ENCODE data around the gene CCNA2.

Gene CCNA2

DNA sequence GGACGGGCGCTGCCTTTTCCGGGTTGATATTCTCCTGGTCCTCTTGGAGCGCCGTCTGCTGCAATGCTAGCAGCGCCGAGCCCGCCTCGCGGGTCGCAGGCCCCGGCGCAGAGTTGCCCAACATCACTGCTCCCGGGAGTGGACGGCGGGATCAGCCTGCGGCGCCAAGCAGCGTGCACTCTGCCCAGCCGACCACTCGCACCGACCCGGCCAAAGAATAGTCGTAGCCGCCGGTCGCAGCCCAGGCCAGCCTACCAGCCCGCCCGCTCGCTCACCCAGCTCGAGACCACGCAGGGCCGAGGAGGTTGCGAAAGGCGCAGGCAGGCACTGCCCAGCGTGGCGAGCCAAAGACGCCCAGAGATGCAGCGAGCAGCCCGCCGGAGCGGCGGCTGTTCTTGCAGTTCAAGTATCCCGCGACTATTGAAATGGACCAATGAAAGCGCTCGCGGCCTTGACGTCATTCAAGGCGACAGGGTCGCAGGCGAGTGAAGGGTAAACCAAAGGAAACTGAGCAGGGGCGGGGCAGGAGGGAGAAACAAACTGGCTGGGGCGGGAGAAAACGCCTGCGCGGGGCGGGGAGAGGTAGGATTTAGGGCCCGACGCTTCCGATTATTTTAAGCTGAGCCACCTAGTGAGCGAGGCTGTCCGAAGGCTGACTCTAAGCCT is at the start of gene CCNA2:
TSS of gene CCNA2 (minus strand) at position 379 of the 666 bp plus-strand sequence. CDS start at position 124, 255 bp downstream.
- peak; percentile 90 for DNase-seq (ENCODE audit: low read depth)

DNA sequence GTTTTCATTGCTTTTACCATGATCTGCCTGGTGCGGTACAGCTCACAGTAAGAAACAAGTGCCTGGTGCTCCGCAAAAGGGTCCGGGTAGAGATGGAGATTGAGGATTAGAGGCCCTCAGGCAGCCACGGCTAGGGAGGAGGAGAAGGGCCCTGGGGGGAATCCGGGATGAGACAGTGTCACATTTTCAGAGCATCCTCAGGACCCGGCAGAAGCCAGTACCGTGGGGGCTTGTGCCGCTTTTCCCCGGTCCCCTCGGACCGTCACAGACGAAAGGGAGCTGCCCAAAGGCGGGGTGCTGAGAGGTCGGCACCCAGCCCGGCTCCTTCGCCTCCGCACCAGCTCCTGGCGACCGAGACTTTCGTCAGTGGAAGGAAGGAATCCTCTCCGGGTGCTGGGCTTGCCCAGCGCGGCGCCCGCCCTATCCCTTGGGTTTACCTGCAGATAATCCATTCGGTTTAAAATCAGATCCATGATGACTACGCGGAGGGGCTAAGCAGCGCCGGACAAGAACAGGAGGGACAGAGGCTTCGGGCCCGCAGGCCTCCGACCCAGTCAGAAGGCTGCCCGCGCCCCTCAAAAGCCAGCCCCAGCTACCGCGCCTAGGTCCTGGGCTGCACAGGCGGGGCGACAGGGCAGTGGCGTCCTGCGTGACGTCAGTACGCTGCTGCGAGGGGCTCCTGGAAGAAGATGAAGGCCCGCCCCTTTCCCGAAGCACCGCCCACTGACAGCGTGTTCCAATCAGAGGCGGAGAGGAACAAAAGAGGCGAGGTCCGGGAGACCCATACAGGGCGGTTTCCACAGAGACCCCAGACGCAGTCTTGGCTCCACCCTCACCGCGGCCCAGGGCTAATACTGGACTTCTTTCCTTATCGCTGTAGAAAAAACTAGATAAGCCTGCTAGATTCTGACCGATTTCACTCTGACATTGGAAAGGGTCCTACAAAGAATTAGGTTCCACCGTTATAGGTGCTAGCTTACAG is 46.4 kb upstream of the CCNA2 start, which contains the start of gene BBS7:
TSS of gene BBS7 (minus strand) at position 634 of the 982 bp plus-strand sequence. CDS start at position 473, 161 bp downstream.
- peak; percentile 85 for DNase-seq (ENCODE audit: low read depth)

DNA sequence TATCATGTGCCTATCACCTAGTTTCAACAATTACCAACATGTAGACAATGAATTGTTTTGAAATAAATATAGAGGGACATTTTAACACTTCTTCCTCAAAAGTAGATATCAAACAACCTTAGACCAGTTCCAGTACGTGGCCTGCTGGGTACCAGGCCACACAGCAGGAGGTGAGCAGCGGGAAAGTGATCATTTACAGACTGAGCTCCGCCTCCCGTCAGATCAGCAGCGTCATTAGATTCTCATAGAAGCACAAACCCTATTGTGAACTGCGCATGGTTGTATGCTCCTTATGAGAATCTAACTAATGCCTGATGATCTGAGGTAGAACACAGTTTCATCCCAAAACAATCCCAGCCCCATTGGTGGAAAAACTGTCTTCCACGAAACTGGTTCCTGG is 40.1 kb upstream of the CCNA2 start:
- no peak for DNase-seq (ENCODE audit: low read depth)

DNA sequence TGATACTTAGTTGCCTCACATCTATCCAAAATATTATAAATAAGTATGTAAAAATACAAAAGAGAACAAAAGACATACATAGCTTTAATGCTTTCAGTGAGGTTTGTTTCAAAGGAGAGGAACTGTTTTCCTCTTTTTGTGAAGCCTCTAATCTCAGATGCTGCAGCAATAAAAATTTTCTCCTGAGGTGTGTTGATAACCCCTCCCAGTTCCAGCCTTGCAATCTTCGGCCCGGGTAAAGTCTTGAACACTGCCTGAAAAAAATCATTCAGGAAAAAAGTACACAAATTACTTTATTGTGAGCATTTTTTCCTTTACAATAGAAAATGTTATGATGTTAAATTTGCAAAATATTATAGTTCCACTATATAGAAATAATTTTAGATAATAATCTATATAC is 37.7 kb upstream of the CCNA2 start:
- no peak for DNase-seq (ENCODE audit: low read depth)

DNA sequence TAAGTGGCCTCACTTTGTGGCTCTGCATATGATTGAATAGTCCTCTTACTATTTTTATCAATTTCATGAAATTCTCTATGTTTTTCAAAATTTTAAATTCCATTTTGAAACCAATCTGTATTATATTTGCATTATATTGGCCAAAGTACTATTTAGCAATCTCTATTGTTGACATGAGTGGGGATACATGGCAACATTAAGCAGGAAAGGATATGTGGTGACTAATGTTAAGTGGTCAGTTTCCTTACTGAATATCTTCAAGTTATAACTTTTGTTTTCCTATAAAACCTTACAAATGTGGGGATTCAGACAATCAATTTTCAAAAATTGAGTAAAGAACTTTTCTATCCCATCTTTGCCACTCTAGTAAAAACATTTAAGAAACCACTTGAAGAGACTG is 36.4 kb upstream of the CCNA2 start:
- no peak for DNase-seq (ENCODE audit: low read depth)

DNA sequence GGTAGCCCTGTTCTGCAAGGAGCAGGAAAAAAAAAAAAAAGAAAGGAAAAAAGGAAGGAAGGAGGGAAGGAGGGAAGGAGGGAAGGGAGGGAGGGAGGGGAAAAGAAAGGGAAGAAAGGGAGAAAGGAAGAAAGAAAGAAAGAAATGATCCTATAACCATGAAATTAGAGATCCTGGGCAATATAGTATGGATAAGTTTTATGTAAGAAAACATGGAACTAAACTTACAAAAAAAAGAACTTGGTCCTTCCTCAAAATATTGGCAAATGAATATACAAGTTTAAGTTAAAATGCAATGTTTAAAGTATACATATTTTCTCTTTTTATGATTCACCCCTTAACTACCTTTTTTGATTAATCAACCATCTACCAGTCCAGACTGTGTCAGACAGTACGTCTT is 27.7 kb upstream of the CCNA2 start:
- DNase-seq (ENCODE audit: low read depth), result no peak

DNA sequence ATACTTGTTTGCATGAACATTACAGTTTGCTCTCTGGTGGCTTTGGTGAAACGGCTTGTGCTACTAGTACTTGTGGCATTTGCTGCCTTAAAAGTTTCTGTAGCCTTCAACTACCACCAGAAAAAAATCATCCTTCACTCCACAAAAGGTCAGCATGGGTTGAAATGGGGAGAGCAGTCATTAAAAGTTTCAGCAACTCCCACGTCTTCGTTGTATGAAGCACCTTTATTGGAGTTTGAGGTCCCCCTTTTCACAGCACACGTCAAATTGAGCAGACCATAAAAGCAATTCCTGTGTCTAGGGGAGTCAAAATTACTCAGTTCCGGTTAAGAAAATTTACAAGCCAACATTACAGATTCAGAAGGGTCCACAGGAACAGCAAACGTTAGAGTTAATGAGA is 23.0 kb upstream of the CCNA2 start:
- DNase-seq (ENCODE audit: low read depth), result no peak

DNA sequence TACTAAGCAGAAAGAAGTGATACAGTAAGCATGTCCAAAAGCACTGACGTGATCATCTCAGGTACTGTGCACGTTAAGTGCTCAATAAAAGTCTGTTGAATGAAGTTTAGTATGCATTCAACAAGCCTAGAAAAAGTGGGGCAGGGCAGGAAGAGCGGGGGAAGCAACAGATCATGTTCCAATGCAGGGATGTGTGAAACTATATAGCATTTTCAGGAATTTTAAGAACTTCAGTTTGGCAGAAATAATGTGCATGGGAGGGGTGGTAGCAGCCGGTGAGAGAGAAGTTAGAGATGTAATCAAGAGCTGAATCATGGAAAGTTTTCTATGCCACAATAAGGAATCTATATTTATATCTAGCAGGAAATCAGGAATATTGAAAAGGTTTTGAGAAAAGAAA is 19.2 kb upstream of the CCNA2 start:
- DNase-seq (ENCODE audit: low read depth), result no peak

DNA sequence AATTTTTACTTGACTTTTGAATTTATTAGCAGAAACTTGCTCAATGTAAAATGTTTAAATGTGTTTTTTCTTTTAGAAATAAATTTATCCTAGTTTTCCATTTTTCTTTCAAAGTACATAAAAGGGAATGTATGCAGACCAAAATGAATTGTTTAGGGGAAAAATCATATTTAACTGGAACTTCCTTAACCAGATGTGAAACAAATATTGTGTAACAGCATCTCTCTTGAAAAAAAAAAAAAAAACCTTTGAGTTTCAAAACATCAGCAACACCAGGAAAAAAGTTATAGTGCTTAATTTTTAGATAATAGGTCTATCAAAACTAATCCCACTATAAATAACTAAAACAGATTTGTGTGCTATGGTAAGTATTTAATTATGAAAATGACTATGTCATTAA is 14.5 kb upstream of the CCNA2 start:
- DNase-seq (ENCODE audit: low read depth), result no peak

DNA sequence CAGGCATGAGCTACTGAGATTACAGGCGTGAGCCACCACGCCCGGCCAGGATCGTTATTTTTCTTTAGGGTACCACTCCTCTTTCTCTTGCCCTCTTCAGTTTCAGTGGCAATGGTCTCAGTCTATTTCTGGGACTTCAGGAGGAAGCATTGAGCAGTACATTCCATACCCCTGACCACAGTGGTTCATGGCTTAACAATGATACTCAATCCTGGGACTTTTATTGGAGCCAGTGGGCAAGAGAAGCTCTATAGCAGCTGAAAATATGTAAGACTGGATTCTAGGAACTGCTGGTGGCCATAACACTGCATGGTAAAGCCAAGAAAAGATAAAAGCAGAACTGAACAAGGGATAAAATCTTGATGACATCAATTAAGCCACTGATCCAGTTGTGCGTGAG is 5.8 kb upstream of the CCNA2 start:
- no peak for DNase-seq (ENCODE audit: low read depth)

DNA sequence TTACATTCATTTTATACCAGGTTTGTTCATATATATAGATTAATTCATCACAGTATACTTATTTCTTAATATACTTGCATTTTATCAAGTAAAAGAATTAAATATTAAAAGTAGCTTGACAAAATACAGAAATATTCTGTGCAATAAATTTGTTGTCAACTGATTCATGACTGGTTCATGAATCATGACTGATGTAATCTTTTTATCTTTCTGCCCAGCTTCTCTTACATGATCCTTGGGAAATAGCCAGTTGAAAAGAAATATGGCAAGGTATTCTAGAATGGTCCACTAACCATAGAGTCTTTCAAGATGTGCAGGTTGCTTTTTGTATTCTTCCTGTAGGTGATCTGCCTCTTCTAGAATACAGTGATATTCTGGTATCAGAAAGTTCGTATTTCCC is 4.2 kb upstream of the CCNA2 start:
- DNase-seq (ENCODE audit: low read depth), result no peak

DNA sequence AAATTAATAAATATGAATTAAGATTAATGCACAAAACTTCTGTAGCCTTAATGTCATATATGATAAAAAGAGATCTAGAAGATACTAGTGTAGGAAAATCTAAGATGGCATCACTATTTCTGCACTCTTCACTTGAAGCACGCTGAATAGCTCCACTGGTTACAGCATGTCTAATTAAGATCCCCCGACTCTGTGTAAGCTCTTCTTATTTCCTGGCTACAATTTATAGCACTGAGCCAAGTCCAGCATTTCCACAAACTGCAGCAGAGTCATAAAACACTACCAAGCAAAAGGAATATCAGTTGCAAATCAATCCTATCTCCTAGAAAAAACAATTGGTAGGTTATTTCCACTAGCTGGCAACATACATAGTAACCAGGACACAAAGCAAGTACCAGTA is 1.3 kb upstream of the CCNA2 start:
- DNase-seq (ENCODE audit: low read depth), result no peak

DNA sequence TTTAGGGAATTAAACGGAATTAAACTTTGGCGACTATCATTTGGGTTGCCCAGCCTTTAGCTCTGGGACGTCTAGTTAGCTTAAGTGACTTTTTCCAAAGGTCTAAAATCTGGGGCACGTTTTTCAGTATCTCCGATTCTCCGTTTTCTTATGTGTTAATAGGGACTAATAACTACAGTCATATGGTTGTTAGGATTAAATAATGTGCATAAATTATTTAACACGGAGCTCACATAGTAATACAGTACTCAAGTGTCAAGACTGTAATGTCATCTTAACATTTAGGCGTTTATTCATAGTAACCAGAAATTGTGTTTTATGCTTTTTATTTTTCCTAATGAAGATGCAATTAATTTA is 466 bp upstream of the CCNA2 start:
- no peak for DNase-seq (ENCODE audit: low read depth)

DNA sequence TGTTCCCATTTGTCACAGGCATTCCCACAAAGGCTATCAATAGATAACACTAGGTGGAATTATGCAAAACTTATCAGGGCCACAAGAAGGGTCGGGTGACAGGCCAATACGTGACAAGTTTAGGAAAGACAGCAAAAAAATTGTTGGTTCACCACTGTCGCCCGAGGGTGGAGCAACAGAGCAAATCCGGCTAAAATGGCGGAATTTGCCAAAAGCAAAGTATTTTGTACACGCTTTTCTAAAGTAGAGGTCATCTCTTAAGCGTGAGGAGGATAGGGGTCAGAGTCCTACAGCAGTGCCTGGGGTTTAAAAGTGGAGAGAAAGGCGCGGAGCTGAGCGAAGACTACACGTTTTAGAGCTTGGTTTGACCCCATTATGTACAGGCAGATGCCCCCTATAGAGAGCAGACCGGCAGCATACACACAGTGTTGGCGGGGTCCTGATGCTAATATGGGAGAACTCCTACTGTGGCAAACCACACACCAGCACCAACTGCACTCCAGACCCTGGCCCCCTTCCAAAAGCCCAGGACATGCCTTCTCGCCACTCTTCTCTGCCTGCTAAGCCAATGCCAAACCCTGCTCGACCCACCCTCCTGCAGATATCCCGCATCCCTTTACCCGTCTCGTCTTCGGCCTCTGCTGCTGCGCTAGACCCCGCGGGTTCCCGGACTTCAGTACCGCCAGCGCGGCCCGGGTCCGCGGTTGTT is 733 bp downstream of the CCNA2 start:
- no peak for DNase-seq (ENCODE audit: low read depth)

DNA sequence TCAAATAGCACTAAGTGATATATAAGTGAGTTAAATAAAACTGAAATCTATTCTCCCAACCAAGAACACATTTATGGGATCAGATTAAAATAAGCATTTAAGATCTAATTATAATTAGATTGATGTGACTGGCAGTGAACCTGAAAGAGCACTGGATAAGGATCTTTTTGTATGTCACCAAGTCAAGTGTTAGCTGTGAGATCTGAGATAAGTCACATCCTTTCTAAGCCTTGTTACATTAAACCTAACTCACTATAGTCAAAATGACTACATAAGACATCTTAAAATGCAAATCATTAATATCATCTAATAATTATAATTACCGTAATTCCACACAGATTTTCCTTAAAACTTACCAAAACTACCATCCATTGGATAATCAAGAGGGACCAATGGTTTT is 1.6 kb downstream of the CCNA2 start:
- no peak for DNase-seq (ENCODE audit: low read depth)

DNA sequence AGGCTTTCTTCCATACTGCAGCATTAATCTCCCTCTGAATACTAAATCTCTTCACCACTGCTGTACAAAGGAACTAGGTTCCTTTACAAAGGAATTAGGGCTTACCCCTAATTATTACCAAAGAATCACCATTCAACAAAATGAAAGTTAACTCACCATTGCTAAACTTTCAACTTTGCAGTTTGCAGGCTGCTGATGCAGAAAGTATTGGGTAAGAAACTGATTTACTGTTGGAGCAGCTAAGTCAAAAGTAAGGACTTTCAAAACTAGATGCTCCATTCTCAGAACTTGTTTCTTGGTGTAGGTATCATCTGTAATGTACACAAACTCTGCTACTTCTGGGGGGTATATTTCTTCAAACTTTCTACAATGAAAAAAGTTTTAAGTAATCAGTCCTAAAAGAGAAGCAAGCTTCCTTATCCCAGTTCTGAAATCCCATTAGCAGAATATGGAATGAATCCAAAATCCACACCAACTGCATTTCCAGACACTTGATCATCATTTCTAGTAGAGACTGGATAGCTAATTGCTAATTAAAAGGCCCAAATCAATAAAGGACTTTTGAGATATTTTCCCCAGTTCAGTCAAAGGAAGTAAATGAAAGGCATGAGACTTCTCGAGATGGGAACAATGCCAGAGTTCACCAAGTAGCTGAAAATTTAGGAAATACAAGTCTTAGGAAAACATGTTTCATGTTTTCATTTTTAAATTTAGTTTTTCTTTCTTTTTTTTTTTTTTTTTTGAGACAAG is 4.3 kb downstream of the CCNA2 start:
- DNase-seq (ENCODE audit: low read depth), result no peak

DNA sequence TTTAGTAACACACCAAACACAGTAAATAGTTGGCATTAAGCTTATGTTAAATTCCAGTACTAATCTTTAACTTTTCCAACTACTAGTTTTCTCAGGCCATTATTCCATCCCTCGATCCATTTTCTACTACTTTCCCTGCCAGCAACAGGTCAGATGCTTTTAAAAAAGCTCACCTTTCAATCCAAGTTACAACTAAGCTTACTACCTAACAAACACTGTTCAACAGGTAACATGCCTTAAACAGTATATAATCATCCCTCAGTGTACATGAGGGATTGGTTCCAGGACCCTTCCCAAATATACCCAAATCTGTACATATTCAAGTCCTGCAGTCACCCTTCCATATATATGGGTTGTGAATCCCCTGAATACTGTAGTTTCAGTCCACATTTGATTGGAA is 5.5 kb downstream of the CCNA2 start:
- DNase-seq (ENCODE audit: low read depth), result no peak

DNA sequence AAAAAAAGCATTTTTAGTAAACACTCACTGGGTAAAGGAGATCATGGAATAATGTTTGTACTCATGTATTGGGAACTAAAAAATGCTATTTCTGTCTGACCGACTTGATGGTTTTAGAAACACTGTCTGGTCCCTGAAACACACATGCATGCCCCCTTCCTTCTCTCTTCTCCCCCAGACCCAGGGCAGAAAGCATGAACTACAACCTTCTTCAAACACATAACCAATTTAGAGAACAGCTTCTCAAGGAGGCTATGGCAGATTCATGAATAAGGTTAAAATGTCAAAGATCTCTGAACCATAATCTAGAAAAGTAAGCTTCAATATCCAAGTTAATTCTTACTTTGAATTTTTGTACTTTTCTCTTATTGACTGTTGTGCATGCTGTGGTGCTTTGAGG is 6.0 kb downstream of the CCNA2 start:
- DNase-seq (ENCODE audit: low read depth), result no peak

DNA sequence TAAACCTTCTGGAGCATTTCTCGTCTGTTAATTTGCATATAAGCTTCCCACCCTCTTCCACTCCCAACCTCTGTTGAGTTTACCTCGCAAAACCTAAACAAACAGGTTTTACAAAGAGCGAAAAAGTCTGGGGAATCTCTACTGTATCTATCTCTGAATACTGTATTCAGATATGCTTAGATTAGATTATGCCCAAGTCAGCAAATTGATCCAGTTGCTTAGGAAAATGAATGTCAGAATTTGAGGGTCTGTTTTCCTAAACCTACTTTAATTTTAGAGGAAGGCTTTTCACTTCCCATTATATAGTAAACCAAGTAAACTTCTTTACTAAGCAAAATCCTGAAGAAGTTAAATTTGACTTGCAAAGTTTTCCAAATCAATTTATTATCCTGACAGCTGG is 6.7 kb downstream of the CCNA2 start:
- DNase-seq (ENCODE audit: low read depth), result no peak

DNA sequence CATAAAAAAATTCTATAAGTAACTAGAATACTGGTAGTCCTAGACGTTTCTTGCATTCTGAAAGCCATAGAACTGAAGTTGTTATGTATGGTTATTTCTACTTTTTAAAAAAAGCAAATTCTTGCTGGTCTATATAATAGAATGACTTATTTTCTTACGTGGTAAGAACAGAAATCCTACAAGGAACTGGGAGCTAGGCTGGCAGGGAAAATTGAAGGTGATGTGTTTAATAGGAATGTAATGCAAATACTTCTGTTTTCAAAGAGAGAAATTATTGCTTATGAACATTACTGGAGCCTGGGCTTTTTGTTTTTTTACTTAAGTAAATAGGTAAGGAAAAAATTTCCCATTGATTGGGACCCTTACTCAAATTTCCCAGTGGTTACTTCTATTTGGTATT is 8.9 kb downstream of the CCNA2 start:
- no peak for DNase-seq (ENCODE audit: low read depth)

DNA sequence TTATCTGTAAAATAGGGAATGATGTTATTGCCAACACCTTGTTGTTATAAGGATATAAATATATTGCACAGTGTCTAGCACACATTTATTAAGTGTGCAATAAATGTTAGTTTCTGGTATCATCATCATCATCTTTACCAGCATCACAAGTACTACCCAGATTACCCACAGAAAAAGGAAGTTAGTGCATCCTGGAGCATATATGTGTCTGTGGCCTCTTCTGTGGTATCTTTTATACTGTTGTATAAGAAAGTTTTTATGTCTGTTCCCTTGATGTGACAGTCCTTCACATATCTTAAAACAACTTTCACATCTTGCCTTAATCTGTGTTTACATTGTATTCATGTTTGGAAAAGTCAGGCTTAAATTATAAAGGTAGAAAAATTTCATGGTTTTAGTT is 12.6 kb downstream of the CCNA2 start:
- DNase-seq (ENCODE audit: low read depth), result no peak

DNA sequence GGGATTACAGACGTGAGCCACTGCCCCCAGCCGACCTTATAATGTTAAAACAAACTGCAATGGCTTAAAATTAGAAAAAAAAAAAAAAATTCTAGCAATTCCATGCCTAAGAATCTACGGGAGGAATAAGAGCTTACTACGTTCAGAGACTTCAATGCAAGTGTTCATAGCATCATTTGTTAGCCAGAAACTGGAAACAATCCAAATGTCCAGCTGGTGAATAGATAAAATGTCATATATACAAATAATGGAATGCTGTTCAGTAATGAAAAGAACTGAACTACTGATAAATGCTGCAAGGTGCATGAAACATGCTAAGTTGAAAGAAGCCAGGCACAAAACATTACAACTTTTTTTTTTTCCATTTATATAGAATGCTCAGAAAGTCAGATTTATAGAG is 17.3 kb downstream of the CCNA2 start:
- no peak for DNase-seq (ENCODE audit: low read depth)

All from stimulated activated CD8-positive, alpha-beta memory T cell treated with anti-CD3 and anti-CD28 coated beads, Interleukin-15, amount 100 ng/mL, for 24 hours (primary cell).